Activated CD8-positive, alpha-beta memory T cell treated with anti-CD3 and anti-CD28 coated beads for 48 hours (primary cell): ENCODE results near the gene TPT1.
"Not testable (repeated sequence)": the region's sequence is repeated elsewhere in the genome, so short reads cannot be mapped to it uniquely, and the experiment has no call there.

Source experiments
- DNase-seq, 3 experiments: peaks; one replicate each; pipeline ENCODE4 v3.0.0-alpha.2; 2020; ENCODE audit warnings: low read depth in 2 of 3, low spot score in 2 of 3

TPT1 gene

GRCh38 chr13:45341034-45341798, at the start of gene TPT1:
Gene TPT1 (minus strand): TSS chr13:45341183. CDS start chr13:45341069, 114 bp downstream.
- DNase-seq, result peak; percentile 98 to 100 (median 99)

- not testable (repeated sequence) for DNase-seq
These were observed 49.4 kb upstream of the TPT1 start for GRCh38 chr13:45390348-45390747.

GRCh38 chr13:45388664-45389063, 47.7 kb upstream of the TPT1 start:
- DNase-seq, result no peak

GRCh38 chr13:45386892-45387575, 46.1 kb upstream of the TPT1 start:
- not testable (repeated sequence) for DNase-seq

- no peak for DNase-seq
These were observed 45.0 kb upstream of the TPT1 start for GRCh38 chr13:45385907-45386553.

GRCh38 chr13:45385320-45385719, 44.3 kb upstream of the TPT1 start:
- DNase-seq, result no peak

GRCh38 chr13:45384474-45385174, 43.6 kb upstream of the TPT1 start:
- DNase-seq, result no peak

GRCh38 chr13:45382739-45383138, 41.8 kb upstream of the TPT1 start:
- DNase-seq, result not testable (repeated sequence)

- no peak for DNase-seq
These were observed 40.2 kb upstream of the TPT1 start for GRCh38 chr13:45381196-45381595.

- not testable (repeated sequence) for DNase-seq
These were observed 39.7 kb upstream of the TPT1 start for GRCh38 chr13:45380708-45381107.

GRCh38 chr13:45379516-45379915, 38.5 kb upstream of the TPT1 start:
- not testable (repeated sequence) for DNase-seq

GRCh38 chr13:45378786-45379185, 37.8 kb upstream of the TPT1 start:
- DNase-seq, result not testable (repeated sequence)

GRCh38 chr13:45377314-45377713, 36.3 kb upstream of the TPT1 start:
- DNase-seq, result not testable (repeated sequence)

- not testable (repeated sequence) for DNase-seq
These were observed 35.7 kb upstream of the TPT1 start for GRCh38 chr13:45376651-45377050.

- no peak for DNase-seq
These were observed 33.9 kb upstream of the TPT1 start for GRCh38 chr13:45374917-45375316.

GRCh38 chr13:45373162-45373547, 32.2 kb upstream of the TPT1 start:
- DNase-seq, result no peak

- DNase-seq, result no peak
These were observed 31.5 kb upstream of the TPT1 start for GRCh38 chr13:45372189-45373161.

- peak in 2 of 3 experiments; percentile 20 to 38 for DNase-seq
These were observed 30.0 kb upstream of the TPT1 start for GRCh38 chr13:45370922-45371406.

- DNase-seq, result no peak
These were observed 28.1 kb upstream of the TPT1 start for GRCh38 chr13:45369116-45369515.

GRCh38 chr13:45368571-45368970, 27.6 kb upstream of the TPT1 start:
- no peak for DNase-seq
